ENCODE results near the gene OR1M1.

OR1M1 gene

GRCh38 chr19:9075064-9075949, 11.6 kb upstream of the OR1M1 start:
- in situ Hi-C loops (cut with HindIII; ENCODE audit: low sequenced_read_pairs): no loop called here

GRCh38 chr19:9076901-9077300, 10.0 kb upstream of the OR1M1 start:
- in situ Hi-C loops (cut with HindIII; ENCODE audit: low sequenced_read_pairs): no loop called here

GRCh38 chr19:9078651-9079050, 8.2 kb upstream of the OR1M1 start:
- in situ Hi-C loops (cut with HindIII; ENCODE audit: low sequenced_read_pairs): no loop called here

GRCh38 chr19:9107375-9107774, 20.5 kb downstream of the OR1M1 start, which contains the start of gene OR7G2:
Gene OR7G2 (minus strand): TSS chr19:9107475. CDS start chr19:9103243, 4,232 bp downstream.
- in situ Hi-C loops (cut with HindIII; ENCODE audit: low sequenced_read_pairs): no loop called here

- in situ Hi-C loops (cut with HindIII; ENCODE audit: low sequenced_read_pairs): no loop called here
Measured at GRCh38 chr19:9109959-9110358, 23.1 kb downstream of the OR1M1 start.

- in situ Hi-C loops (cut with HindIII; ENCODE audit: low sequenced_read_pairs): no loop called here
Measured at GRCh38 chr19:9115307-9115813, 28.5 kb downstream of the OR1M1 start, which contains the start of gene OR7G1. Gene OR7G1 (minus strand): TSS chr19:9115763. CDS start chr19:9115763, 0 bp downstream.

GRCh38 chr19:9116547-9116946, 29.7 kb downstream of the OR1M1 start:
- in situ Hi-C loops (cut with HindIII; ENCODE audit: low sequenced_read_pairs): no loop called here

- in situ Hi-C loops (cut with HindIII; ENCODE audit: low sequenced_read_pairs): no loop called here
Measured at GRCh38 chr19:9126900-9127405, 40.1 kb downstream of the OR1M1 start, which contains the start of gene OR7G3. Gene OR7G3 (minus strand): TSS chr19:9126950. CDS start chr19:9126950, 0 bp downstream.

GRCh38 chr19:9128171-9128570, 41.3 kb downstream of the OR1M1 start:
- in situ Hi-C loops (cut with HindIII; ENCODE audit: low sequenced_read_pairs): no loop called here

- in situ Hi-C loops (cut with HindIII; ENCODE audit: low sequenced_read_pairs): no loop called here
Measured at GRCh38 chr19:9130965-9131364, 44.1 kb downstream of the OR1M1 start.

- in situ Hi-C loops (cut with HindIII; ENCODE audit: low sequenced_read_pairs): no loop called here
Measured at GRCh38 chr19:9132422-9132821, 45.6 kb downstream of the OR1M1 start.

GRCh38 chr19:9139609-9140158, 52.8 kb downstream of the OR1M1 start:
- in situ Hi-C loops (cut with HindIII; ENCODE audit: low sequenced_read_pairs): no loop called here

GRCh38 chr19:9140159-9140874, 53.5 kb downstream of the OR1M1 start, which contains the start of gene ZNF317:
Gene ZNF317 (plus strand): TSS chr19:9140397. CDS start chr19:9156017, 15,620 bp downstream.
- in situ Hi-C loops (cut with HindIII; ENCODE audit: low sequenced_read_pairs): no loop called here

- in situ Hi-C loops (cut with HindIII; ENCODE audit: low sequenced_read_pairs): no loop called here
Measured at GRCh38 chr19:9144920-9145319, 58.1 kb downstream of the OR1M1 start.
